ENCODE data around the gene MTOR.

The MTOR gene

GRCh38 chr1:11193376-11193775 lies 69.0 kb downstream of the MTOR start:
- H4K20me1 ChIP-seq (ENCODE audit: insufficient read depth), result no peaks in the 10 kb centered on the region
- H3K36me3 ChIP-seq (ENCODE audit: insufficient read depth), result no peaks in the 10 kb centered on the region
- H3K27ac ChIP-seq, result no peak overlapping the region
- no peaks in the 10 kb centered on the region for H3K79me2 ChIP-seq (ENCODE audit: insufficient read depth, low read depth)
- H3K9ac ChIP-seq, result no peak overlapping the region
- no peak for TF ChIP-seq CTCF (conservative IDR thresholded peaks at IDR 0.05; ENCODE audit: low read depth, low read length)
- H2AFZ ChIP-seq (ENCODE audit: low read depth), result no peak overlapping the region
- H3K4me1 ChIP-seq (ENCODE audit: low read depth, poor library complexity, severe bottlenecking), result no peaks in the 10 kb centered on the region
- no peak overlapping the region for H3K4me3 ChIP-seq (IDR thresholded peaks at IDR 0.05; ENCODE audit: insufficient read depth, low read depth, low read length)
- H3K4me2 ChIP-seq, result no peak overlapping the region
- H3K27me3 ChIP-seq (ENCODE audit: insufficient read depth, low read depth), result no peaks in the 10 kb centered on the region

GRCh38 chr1:11188858-11189451 lies 73.4 kb downstream of the MTOR start, which contains the start of gene ANGPTL7:
Gene ANGPTL7 (plus strand): TSS chr1:11189355. CDS start chr1:11189580, 225 bp downstream.
- Histone ChIP-seq H2AFZ (ENCODE audit: low read depth) (no peak within 1 kb of the TSS), H3K79me2 (ENCODE audit: insufficient read depth, low read depth) (no peaks in the 10 kb centered on the region), H3K9ac (no peak within 1 kb of the TSS), H3K4me3 (IDR thresholded peaks at IDR 0.05; ENCODE audit: insufficient read depth, low read depth, low read length) (no peak within 1 kb of the TSS), H3K4me2 (no peak within 1 kb of the TSS), H3K27ac (no peak within 1 kb of the TSS), H3K27me3 (ENCODE audit: insufficient read depth, low read depth) (no peaks in the 10 kb centered on the region), H3K4me1 (ENCODE audit: low read depth, poor library complexity, severe bottlenecking) (no peaks in the 10 kb centered on the region), H3K36me3 (ENCODE audit: insufficient read depth) (no peaks in the 10 kb centered on the region), H4K20me1 (ENCODE audit: insufficient read depth) (no peaks in the 10 kb centered on the region)
- no peak for TF ChIP-seq CTCF (conservative IDR thresholded peaks at IDR 0.05; ENCODE audit: low read depth, low read length)

GRCh38 chr1:11188381-11188780 lies 74.0 kb downstream of the MTOR start:
- Histone ChIP-seq H3K36me3 (ENCODE audit: insufficient read depth) (no peaks in the 10 kb centered on the region), H2AFZ (ENCODE audit: low read depth) (no peak overlapping the region), H3K27ac (no peak overlapping the region), H4K20me1 (ENCODE audit: insufficient read depth) (no peaks in the 10 kb centered on the region), H3K4me2 (no peak overlapping the region), H3K4me1 (ENCODE audit: low read depth, poor library complexity, severe bottlenecking) (no peaks in the 10 kb centered on the region), H3K27me3 (ENCODE audit: insufficient read depth, low read depth) (no peaks in the 10 kb centered on the region), H3K4me3 (IDR thresholded peaks at IDR 0.05; ENCODE audit: insufficient read depth, low read depth, low read length) (no peak overlapping the region), H3K79me2 (ENCODE audit: insufficient read depth, low read depth) (no peaks in the 10 kb centered on the region), H3K9ac (no peak overlapping the region)
- no peak for TF ChIP-seq CTCF (conservative IDR thresholded peaks at IDR 0.05; ENCODE audit: low read depth, low read length)

GRCh38 chr1:11187931-11188330 lies 74.4 kb downstream of the MTOR start:
- no peaks in the 10 kb centered on the region for H4K20me1 ChIP-seq (ENCODE audit: insufficient read depth)
- no peaks in the 10 kb centered on the region for H3K36me3 ChIP-seq (ENCODE audit: insufficient read depth)
- no peak for TF ChIP-seq CTCF (conservative IDR thresholded peaks at IDR 0.05; ENCODE audit: low read depth, low read length)
- no peaks in the 10 kb centered on the region for H3K79me2 ChIP-seq (ENCODE audit: insufficient read depth, low read depth)
- no peak overlapping the region for H3K9ac ChIP-seq
- H3K4me1 ChIP-seq (ENCODE audit: low read depth, poor library complexity, severe bottlenecking), result no peaks in the 10 kb centered on the region
- no peak overlapping the region for H2AFZ ChIP-seq (ENCODE audit: low read depth)
- H3K27me3 ChIP-seq (ENCODE audit: insufficient read depth, low read depth), result no peaks in the 10 kb centered on the region
- H3K4me2 ChIP-seq, result no peak overlapping the region
- H3K27ac ChIP-seq, result no peak overlapping the region
- no peak overlapping the region for H3K4me3 ChIP-seq (IDR thresholded peaks at IDR 0.05; ENCODE audit: insufficient read depth, low read depth, low read length)

Measured in KMS-11 (cell line).